ENCODE data around the gene TEX19. TPM values are rescaled to one million over a fixed set of nuclear protein-coding genes. Genes with fewer than 3 reads are reported as not detected.

Gene TEX19
- total RNA-seq, 2 experiments from 2014 or later: 0.10 to 0.23 TPM

DNA sequence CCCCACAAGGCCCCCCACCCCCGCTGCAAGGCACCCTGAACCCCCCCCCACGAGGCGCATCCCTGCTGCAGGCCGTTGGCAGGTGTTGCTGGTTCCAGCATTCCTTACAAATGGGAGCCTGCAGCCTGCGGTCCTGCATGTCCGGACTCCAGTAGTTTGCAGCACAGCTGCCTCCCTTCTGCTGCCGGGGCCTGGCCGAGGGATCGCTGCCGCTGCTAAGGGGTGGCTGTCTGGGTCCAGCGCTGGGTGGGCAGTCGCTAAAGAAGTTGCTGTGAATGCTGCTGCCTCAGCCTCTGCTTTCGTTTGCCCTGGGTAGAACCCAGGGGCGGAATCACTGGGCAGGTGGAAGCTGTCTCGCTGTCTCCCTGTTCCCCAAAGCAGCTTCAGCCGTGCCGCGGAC is 24.4 kb downstream of the TEX19 start:
- H3K27ac Mint-ChIP-seq: no peak overlapping the region
- no peaks in the 10 kb centered on the region for H3K9me3 Mint-ChIP-seq
- no peaks in the 10 kb centered on the region for H3K4me1 Mint-ChIP-seq
- no peak overlapping the region for H3K4me3 Mint-ChIP-seq
- peaks cover 29% of the 10 kb centered on the region for H3K27me3 Mint-ChIP-seq
- no peaks in the 10 kb centered on the region for H3K36me3 Mint-ChIP-seq
- no peak for DNase-seq

DNA sequence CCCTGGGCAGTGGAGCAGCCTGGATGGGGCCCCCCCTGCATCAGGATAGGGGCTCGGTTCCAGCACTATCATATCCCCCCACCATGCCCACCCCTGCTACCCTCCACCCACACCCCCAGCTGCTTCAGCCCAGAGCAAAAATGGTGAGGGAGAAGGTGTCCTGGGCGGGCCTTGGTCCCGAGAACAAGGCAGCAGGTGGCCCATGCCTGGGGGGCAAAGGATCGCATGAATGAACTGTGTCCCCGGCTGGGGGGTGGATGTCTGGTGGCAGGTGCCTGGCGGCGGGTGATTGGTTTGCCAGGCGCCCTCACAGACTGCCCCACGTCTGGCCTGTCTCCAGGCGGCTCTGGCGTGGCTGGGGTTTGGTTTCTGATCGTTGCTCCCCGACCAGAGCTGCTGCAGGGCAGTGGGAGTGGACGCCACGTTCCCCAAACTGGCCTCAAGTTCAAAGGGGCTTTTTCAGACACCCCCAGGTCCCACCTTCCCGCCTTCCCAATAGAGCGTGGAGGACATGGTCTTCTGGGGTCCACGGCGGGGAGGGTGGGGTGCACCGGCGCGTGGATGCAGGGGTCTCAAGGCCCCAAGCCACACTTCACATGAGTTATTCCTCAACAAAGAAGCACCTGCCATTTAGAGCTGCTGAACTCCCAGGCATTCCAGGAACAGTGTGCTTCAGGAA is 25.1 kb downstream of the TEX19 start:
- H3K36me3 Mint-ChIP-seq: no peaks in the 10 kb centered on the region
- peaks cover 25% of the 10 kb centered on the region for H3K27me3 Mint-ChIP-seq
- no peak overlapping the region for H3K27ac Mint-ChIP-seq
- DNase-seq: no peak
- no peaks in the 10 kb centered on the region for H3K4me1 Mint-ChIP-seq
- H3K4me3 Mint-ChIP-seq: no peak overlapping the region
- H3K9me3 Mint-ChIP-seq: no peaks in the 10 kb centered on the region

DNA sequence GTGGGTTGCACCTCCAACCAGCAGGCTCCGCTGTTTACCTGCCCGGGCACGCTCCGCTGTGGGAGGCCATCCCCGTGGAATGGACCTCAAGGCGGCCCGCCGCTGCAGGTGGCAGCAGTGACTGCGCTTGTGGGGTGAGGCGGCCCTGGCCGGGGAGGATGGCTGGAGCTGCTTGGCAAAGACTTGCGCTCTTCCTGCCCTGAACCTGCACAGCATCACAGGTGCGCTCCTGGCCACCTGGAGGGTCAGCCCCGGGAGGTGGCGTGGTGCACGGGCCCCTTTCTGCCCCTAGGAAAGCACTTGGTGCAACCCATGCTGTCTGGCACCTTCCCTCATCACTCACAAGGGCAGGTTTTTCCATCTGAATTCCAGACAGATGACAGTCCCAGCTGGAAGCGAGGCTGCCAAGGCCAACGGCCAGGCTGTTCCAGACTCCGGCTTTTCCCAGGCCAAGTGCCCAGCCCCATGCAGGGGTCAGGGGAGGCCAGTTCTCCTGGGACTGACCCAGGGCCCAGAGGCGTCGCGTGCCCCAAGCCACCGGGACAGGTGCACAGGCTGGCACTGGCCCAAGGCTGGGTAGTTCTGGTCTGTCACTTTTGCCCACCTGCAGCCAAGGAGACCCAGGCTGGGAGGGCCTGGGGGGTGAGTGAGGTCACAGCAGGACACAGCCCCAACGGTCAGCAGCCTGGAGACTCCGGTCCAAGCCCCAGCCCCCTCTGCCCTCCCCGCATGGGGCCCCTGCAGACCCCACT is 25.9 kb downstream of the TEX19 start:
- H3K9me3 Mint-ChIP-seq: no peaks in the 10 kb centered on the region
- H3K27ac Mint-ChIP-seq: no peak overlapping the region
- H3K4me1 Mint-ChIP-seq: no peaks in the 10 kb centered on the region
- no peaks in the 10 kb centered on the region for H3K36me3 Mint-ChIP-seq
- DNase-seq: no peak
- peaks cover 22% of the 10 kb centered on the region for H3K27me3 Mint-ChIP-seq
- no peak overlapping the region for H3K4me3 Mint-ChIP-seq

DNA sequence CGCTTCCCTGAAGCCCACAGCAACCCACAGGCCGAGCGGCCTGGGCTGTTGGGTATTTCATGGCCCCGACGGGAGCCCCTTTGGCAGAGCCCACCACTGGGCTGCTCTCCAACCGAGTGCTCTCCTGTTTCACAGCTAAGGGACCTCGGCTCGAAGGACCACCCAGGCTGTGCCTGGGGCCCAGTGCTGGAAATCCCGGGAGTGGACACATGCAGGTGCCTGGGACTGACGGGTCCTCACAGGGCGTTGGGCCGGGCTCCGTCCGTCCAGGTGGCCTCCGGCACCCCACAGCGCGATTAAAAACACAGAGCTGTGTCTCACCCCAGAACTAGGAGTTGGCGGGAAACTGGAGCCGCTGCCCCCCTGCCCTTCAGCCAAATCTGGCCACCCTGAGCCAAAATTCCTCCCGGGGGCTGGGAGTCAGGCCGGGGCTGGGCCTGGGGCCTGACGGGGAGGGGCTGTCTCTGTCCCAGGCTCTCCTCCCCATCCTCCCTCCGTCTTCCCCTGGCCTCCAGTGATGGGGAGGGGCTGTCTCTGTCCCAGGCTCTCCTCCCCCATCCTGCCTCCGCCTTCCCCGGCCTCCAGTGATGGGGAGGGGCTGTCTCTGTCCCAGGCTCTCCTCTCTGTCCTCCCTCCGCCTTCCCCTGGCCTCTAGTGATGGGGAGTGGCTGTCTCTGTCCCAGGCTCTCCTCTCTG is 26.7 kb downstream of the TEX19 start:
- Mint-ChIP-seq H3K9me3 (no peaks in the 10 kb centered on the region), H3K27ac (no peak overlapping the region), H3K27me3 (peaks cover 14% of the 10 kb centered on the region), H3K4me3 (no peak overlapping the region), H3K36me3 (no peaks in the 10 kb centered on the region), H3K4me1 (no peaks in the 10 kb centered on the region)
- DNase-seq: no peak

DNA sequence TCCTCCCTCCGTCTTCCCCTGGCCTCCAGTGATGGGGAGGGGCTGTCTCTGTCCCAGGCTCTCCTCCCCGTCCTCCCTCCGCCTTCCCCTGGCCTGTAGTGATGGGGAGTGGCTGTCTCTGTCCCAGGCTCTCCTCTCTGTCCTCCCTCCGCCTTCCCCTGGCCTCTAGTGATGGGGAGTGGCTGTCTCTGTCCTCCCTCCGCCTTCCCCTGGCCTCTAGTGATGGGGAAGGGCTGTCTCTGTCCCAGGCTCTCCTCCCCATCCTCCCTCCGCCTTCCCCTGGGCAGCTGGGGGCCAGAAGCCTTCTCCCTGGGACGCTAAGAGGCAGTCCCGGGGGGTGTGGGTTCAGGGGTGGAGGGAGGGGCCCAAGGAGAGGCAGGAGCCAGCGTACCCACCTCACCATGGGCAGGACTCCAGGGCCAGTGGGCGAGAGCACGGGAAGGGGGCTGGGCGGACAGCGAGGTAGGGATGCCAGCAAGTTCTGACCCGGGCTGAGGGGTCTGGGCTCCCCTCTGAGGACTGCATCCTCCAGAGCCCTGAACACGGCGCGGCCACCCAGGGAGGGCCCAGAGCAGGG is 27.3 kb downstream of the TEX19 start:
- peaks cover 8% of the 10 kb centered on the region for H3K27me3 Mint-ChIP-seq
- DNase-seq: no peak

DNA sequence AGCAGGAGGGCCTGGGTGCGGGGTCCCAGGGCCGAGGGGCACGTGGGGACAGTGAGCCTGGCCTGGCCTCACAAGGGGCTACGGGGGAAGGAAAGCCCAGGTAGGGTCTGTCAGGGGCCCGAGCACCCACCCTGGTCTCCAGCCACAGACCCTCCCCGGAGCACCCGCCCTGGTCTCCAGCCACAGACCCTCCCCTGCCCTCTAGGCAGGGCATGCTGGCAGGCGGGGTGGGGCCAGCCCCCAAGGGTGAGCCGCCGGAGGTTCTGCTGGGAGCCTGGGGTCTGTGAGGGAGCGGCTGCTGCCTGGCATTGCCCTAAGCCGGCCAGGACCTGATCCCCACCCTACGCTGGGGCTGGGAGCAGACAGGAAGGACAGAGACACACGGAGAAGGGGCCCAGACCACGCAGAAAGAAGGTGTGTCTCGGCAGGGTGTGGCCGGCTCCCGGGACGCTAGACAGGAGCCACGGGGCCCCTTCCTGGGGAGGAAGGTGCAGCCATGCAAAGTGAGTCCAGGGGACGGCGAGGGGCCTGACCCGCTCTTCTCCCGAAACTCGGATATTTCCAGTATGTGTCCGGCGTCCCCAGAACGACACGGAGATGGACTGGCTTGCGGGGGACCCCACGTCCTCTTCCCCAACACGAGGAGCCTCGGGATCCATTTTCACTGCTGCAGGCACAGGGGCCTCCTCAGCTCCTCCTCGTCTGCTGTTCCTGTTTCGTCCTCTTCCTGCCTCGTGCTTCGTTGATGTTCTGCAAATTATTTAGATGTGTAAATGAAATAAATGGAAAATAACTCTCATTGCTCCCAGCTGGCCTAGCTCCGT is 28.0 kb downstream of the TEX19 start:
- H3K4me3 Mint-ChIP-seq: no peak overlapping the region
- H3K27me3 Mint-ChIP-seq: peaks cover 3% of the 10 kb centered on the region
- DNase-seq: no peak
- no peaks in the 10 kb centered on the region for H3K4me1 Mint-ChIP-seq
- H3K27ac Mint-ChIP-seq: no peak overlapping the region
- no peaks in the 10 kb centered on the region for H3K36me3 Mint-ChIP-seq
- no peaks in the 10 kb centered on the region for H3K9me3 Mint-ChIP-seq

More for the DNA sequence above, 27.3 kb downstream of the TEX19 start:
- Mint-ChIP-seq H3K27ac (no peak overlapping the region), H3K36me3 (no peaks in the 10 kb centered on the region), H3K4me3 (no peak overlapping the region), H3K9me3 (no peaks in the 10 kb centered on the region), H3K4me1 (no peaks in the 10 kb centered on the region)

DNA sequence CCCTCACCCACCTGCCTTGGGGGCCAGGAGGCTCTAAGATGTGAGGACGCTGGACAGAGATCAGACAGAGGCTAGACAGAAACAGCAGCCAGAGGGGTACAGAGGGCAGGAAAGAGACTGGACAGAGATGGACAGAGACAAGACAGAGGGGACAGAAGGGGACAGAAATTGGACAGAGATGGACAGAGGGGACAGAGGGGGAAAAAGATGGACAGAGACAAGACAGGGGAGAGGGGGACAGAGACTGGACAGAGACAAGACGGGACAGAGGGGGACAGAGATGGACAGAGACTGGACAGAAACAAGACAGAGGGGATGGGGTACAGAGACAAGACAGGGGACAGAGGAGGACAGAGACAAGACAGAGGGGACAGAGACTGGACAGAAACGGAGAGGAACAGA is 28.7 kb downstream of the TEX19 start:
- Mint-ChIP-seq H3K27me3 (no peaks in the 10 kb centered on the region), H3K36me3 (no peaks in the 10 kb centered on the region), H3K4me3 (no peak overlapping the region), H3K27ac (no peak overlapping the region), H3K4me1 (no peaks in the 10 kb centered on the region), H3K9me3 (no peaks in the 10 kb centered on the region)
- DNase-seq: no peak

DNA sequence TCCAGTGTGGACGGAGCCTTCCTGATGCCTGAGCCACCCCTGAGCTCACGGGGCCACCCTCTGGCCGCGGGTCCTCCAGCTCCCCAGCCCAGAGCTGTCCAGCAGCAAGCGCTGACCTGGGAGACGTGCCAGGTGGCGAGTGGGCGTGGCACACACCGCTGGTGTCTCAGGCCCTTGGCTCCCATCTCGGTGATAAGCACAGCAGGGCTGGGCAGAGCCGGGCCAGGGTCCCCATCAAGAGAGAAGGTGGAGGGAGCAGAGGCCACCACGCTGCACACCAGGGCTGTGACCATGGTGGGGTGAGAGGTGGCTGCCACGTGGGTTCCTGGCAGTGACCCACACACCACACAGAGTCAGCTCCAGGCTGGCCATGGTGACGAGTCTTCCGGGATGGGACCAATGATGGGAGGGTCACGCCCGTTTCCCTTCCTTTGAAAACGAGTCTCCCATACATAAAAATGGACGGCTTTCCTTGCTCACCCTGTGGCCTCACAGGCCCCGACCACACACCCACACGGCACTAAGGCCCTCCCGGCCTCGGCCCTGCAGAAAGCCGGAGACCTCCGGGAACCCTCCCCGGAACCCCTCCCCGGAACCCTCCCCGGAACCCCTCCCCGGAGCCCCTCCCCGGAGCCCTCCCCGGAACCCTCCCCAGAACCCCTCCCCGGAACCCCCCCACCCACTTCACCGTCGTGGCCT is 29.3 kb downstream of the TEX19 start:
- Mint-ChIP-seq H3K27ac (no peak overlapping the region), H3K27me3 (no peaks in the 10 kb centered on the region), H3K4me1 (no peaks in the 10 kb centered on the region), H3K4me3 (no peak overlapping the region), H3K36me3 (no peaks in the 10 kb centered on the region), H3K9me3 (no peaks in the 10 kb centered on the region)
- DNase-seq: no peak

DNA sequence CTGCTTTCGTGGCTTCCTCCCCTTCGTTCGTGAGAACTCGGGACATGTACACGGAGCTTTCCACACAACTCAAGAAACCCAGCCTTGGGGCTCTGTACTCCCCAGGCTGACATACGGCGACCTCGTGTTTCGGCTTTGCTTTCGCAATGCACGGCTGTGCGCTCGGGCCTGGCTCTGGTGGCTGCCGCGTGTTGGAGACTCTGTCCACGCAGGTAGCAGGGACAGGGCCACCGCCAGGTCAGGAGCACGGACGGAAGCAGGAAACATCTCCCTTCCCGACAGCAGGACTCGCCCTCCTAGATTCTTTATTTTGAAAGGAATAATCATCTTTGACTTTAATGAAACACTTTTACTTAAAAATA is 29.9 kb downstream of the TEX19 start:
- Mint-ChIP-seq H3K36me3 (no peaks in the 10 kb centered on the region), H3K9me3 (no peaks in the 10 kb centered on the region), H3K4me1 (no peaks in the 10 kb centered on the region), H3K27me3 (no peaks in the 10 kb centered on the region), H3K4me3 (no peak overlapping the region), H3K27ac (no peak overlapping the region)
- DNase-seq: no peak

DNA sequence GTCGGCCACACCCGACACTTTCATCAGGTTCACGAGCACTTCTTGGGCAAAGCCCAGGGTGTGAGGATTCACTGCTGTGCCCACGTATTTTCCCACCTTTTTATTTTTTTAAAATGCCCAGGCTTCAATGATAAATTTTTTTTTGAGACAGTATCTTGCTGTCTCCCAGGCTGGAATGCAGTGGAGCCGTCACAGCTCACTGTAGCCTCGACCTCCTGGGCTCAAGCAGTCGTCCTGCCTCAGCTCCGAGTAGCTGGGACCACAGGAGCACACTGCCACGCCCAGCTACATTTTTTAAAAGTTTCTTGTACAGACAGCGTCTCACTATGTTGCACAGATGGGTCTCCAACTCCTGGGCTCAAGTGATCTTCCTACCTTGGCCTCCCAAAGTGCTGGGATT is 30.3 kb downstream of the TEX19 start:
- no peaks in the 10 kb centered on the region for H3K4me1 Mint-ChIP-seq
- no peaks in the 10 kb centered on the region for H3K27me3 Mint-ChIP-seq
- H3K9me3 Mint-ChIP-seq: no peaks in the 10 kb centered on the region
- no peak overlapping the region for H3K27ac Mint-ChIP-seq
- H3K4me3 Mint-ChIP-seq: no peak overlapping the region
- DNase-seq: no peak
- no peaks in the 10 kb centered on the region for H3K36me3 Mint-ChIP-seq

DNA sequence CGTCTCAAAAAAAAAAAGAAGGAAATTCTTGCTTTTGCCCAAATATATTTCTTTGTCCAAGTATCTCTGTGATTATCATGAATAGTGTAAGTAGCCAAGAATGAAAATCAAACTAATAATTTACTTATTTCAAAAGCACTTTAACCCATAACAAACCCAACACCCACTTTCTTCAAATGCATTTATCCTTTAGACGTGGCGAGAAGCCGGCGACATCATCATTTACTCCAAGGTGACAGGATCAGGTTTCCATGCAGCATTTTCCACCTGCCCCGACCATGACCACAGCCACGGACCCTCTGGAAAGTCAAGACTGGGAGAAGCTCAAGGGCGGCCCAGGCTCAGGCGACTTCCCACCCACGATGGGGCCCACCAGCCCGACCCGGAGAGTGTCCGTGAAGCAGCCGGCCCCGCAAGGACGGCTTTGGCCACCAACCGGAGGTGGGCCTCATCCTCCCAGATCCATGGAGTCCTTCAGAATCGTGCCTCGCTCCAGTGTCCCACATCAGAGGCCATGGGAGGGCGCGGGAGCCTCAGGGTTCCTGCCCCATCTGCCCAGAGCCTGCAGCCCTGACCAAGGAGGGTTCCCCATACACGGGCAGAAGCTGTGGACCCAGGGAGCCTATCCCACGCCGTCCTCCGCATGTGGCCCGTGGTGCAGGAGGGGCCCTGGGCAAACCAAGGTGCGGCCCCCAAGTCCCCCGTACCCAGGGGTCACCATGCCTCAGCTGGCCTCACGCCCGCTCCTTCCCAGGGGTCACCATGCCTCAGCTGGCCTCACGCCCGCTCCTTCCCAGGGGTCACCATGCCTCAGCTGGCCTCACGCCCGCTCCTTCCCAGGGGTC is 31.2 kb downstream of the TEX19 start:
- Mint-ChIP-seq H3K9me3 (no peaks in the 10 kb centered on the region), H3K27ac (no peak overlapping the region), H3K27me3 (no peaks in the 10 kb centered on the region), H3K36me3 (no peaks in the 10 kb centered on the region), H3K4me1 (no peaks in the 10 kb centered on the region), H3K4me3 (no peak overlapping the region)
- no peak for DNase-seq

DNA sequence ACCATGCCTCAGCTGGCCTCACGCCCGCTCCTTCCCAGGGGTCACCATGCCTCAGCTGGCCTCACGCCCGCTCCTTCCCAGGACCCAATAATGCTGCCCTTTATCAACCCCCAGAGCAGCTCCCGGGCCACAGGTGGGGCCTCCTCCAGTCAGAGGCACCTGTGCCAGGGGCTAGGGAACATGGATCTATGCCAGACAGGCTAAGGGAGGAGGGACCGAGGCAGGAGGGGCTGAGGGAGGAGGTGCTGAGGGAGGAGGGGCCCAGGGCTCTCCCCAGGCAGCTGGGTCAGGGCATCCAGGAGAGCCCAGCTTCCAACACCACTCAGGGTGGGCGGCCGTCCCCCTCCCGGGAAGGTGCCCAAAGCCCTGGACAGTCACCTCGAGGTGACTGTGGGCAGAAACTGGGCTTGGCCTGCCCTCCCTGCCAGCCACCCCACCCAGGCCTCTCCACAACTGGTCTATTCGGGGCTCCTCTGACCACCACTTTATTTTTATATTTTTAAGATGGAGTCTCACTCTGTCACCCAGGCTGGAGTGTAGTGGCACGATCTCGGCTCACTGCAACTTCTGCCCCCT is 31.9 kb downstream of the TEX19 start:
- H3K27ac Mint-ChIP-seq: no peak overlapping the region
- H3K36me3 Mint-ChIP-seq: no peaks in the 10 kb centered on the region
- no peaks in the 10 kb centered on the region for H3K9me3 Mint-ChIP-seq
- DNase-seq: no peak
- H3K4me3 Mint-ChIP-seq: no peak overlapping the region
- H3K27me3 Mint-ChIP-seq: no peaks in the 10 kb centered on the region
- H3K4me1 Mint-ChIP-seq: no peaks in the 10 kb centered on the region

DNA sequence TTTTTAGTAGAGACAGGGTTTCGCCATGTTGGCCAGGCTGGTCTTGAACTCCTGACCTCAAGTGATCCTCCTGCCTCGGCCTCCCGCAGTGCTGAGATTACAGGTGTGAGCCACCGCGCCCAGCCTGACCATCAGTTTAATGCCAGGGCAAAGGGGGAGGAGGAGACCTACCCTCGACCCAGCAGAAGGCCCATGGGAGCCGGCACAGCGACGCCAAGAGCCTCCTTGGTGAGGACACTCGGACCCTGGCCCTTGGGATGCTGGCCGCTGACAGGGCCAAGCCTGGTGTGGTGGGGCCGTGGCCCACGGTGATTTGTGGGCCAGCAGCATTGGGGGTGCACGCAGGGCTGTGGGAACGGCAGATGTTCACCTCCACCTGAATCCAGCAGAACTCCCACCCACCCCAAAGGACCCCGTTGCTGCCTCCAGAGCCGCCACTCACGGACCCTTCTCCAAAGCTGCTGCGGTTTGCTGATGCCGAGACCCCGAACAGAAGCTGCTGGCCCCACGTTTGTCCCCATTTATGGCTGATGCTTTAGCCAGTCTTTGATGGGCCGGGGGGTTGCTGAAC is 32.5 kb downstream of the TEX19 start:
- no peaks in the 10 kb centered on the region for H3K4me1 Mint-ChIP-seq
- H3K27ac Mint-ChIP-seq: no peak overlapping the region
- DNase-seq: no peak
- H3K9me3 Mint-ChIP-seq: no peaks in the 10 kb centered on the region
- H3K27me3 Mint-ChIP-seq: no peaks in the 10 kb centered on the region
- no peak overlapping the region for H3K4me3 Mint-ChIP-seq
- H3K36me3 Mint-ChIP-seq: no peaks in the 10 kb centered on the region
